GM19023 (cell line): ENCODE data around the gene CENPM.

ENCODE experiments used
- ATAC-seq: cut with Tn5 transposase; IDR thresholded peaks from one replicate; pipeline ENCODE4 v1.9.1; 2021; ENCODE audit warnings: mild to moderate bottlenecking, moderate library complexity; ENCODE audit not compliant: unreplicated experiment

The CENPM gene

GRCh38 chr22:41915035-41915785 lies 31.7 kb downstream of the CENPM start, which contains the start of gene SHISA8:
TSS of gene SHISA8 (minus strand) at chr22:41915074. CDS start at chr22:41914667, 407 bp downstream.
- ATAC-seq, result no peak

- ATAC-seq, result no peak
Measured at GRCh38 chr22:41914611-41915034, 32.3 kb downstream of the CENPM start.

- no peak for ATAC-seq
Measured at GRCh38 chr22:41913842-41914534, 33.0 kb downstream of the CENPM start.

- ATAC-seq, result no peak
Measured at GRCh38 chr22:41913040-41913719, 33.8 kb downstream of the CENPM start.

GRCh38 chr22:41912338-41913039 lies 34.5 kb downstream of the CENPM start:
- no peak for ATAC-seq

GRCh38 chr22:41911001-41911611 lies 35.8 kb downstream of the CENPM start:
- ATAC-seq, result no peak

- no peak for ATAC-seq
Measured at GRCh38 chr22:41910050-41911000, 36.6 kb downstream of the CENPM start.

GRCh38 chr22:41909310-41910049 lies 37.5 kb downstream of the CENPM start:
- no peak for ATAC-seq

- ATAC-seq, result no peak
Measured at GRCh38 chr22:41908411-41909309, 38.3 kb downstream of the CENPM start.

- no peak for ATAC-seq
Measured at GRCh38 chr22:41907436-41908401, 39.2 kb downstream of the CENPM start.

- ATAC-seq, result no peak
Measured at GRCh38 chr22:41906822-41907221, 40.1 kb downstream of the CENPM start.

- no peak for ATAC-seq
Measured at GRCh38 chr22:41905411-41906202, 41.3 kb downstream of the CENPM start.

- ATAC-seq, result no peak
Measured at GRCh38 chr22:41904450-41905410, 42.2 kb downstream of the CENPM start.

GRCh38 chr22:41902932-41903421 lies 44.0 kb downstream of the CENPM start:
- no peak for ATAC-seq

GRCh38 chr22:41902016-41902415 lies 44.9 kb downstream of the CENPM start:
- no peak for ATAC-seq
